ENCODE measurements around the gene SLC41A3.

The SLC41A3 gene

DNA sequence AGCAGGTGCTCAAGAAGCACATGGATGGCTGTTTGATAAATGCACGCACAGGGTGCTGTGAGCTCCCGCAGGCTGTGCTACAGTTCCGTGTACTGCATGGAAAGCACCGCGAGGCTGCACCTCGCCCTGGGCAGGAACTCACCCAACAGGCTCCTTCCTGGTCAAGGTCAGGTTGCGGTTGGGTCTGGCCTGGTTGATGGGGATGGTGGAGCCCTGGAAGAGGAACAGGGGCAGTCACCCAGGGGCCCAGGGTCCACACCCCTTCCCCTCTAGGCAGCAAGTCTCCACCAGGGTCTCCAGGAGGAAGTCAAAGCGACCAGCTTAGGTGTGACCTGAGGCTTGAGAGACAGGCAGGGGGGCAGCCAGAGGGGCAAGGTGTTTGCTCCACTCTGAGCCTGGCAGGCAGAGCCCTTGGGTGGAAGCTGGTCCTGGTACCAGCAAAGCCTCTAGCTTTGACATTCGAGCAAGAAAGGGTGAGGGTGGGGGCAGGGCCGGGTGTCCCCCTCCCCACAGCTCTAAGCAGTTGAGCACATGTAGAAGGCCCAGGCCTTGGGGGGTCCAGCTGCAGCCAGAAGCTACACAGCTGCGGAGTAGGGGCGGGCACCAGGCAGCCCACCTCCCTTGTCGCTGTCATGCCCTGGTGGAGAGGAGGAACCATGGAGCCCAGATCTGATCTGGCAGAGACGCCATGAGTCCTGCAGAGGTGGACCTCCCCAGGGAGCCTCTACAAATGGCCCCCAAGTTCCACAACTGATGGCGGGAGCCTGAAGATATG, 46.3 kb upstream of the SLC41A3 start:
- CTCF ChIA-PET, result interaction anchor here (1.4 to 5.6 kb wide), 2 partner anchors 37 to 261 kb away, joined by 3 to 69 read pairs; partner anchors contain the start of gene CFAP100
- 73% methylated on average over 11 of the region's 15 CpGs for WGBS (ENCODE audit: insufficient coverage)
- H3K36me3 ChIP-seq (ENCODE audit: control insufficient read depth in 4 of 4, insufficient read depth in 4 of 4, low read length in 3 of 4), result no peaks in the 10 kb centered on the region
- POLR2A ChIA-PET, result no interaction called here
- peaks cover 0 to 12% (median 7%) of the 10 kb centered on the region in 4 experiments for H3K4me1 ChIP-seq (ENCODE audit: control extremely low read depth in 1 of 4, control insufficient read depth in 4 of 4, insufficient read depth in 4 of 4, low read length in 3 of 4)
- H3K27ac ChIP-seq (ENCODE audit: insufficient read depth in 1 of 2, low read depth in 1 of 2, low read length in 2 of 2, poor library complexity in 1 of 2, severe bottlenecking in 2 of 2), result no peak overlapping the region
- H3K27me3 ChIP-seq (replicated peaks in 2 of 5; ENCODE audit: control insufficient read depth in 4 of 5, insufficient read depth in 5 of 5, low read length in 4 of 5), result peaks cover 0 to 1% (median 0%) of the 10 kb centered on the region in 5 experiments
- H3K4me3 ChIP-seq (ENCODE audit: control insufficient read depth in 1 of 7, extremely low read depth in 1 of 7, insufficient read depth in 4 of 7, low read depth in 2 of 7, low read length in 6 of 7), result no peak overlapping the region
- no peaks in the 10 kb centered on the region for H3K9me3 ChIP-seq (ENCODE audit: control extremely low read depth in 1 of 5, control insufficient read depth in 4 of 5, insufficient read depth in 2 of 5, low read depth in 1 of 5, low read length in 4 of 5)
- peak in 1 of 3 donors; percentile 2 for DNase-seq

- 52% methylated on average over 15 of the region's 16 CpGs for WGBS (ENCODE audit: insufficient coverage)
- H3K4me3 ChIP-seq (ENCODE audit: control insufficient read depth in 1 of 7, extremely low read depth in 1 of 7, insufficient read depth in 4 of 7, low read depth in 2 of 7, low read length in 6 of 7), result no peak overlapping the region
- no peaks in the 10 kb centered on the region for H3K36me3 ChIP-seq (ENCODE audit: control insufficient read depth in 4 of 4, insufficient read depth in 4 of 4, low read length in 3 of 4)
- H3K9me3 ChIP-seq (ENCODE audit: control extremely low read depth in 1 of 5, control insufficient read depth in 4 of 5, insufficient read depth in 2 of 5, low read depth in 1 of 5, low read length in 4 of 5), result no peaks in the 10 kb centered on the region
- peaks cover 0 to 12% (median 7%) of the 10 kb centered on the region in 4 experiments for H3K4me1 ChIP-seq (ENCODE audit: control extremely low read depth in 1 of 4, control insufficient read depth in 4 of 4, insufficient read depth in 4 of 4, low read length in 3 of 4)
- ChIA-PET CTCF (interaction anchor here (1.4 kb wide), 1 partner anchor 38 kb away, joined by 3 read pairs; no protein-coding TSS in a partner anchor), POLR2A (no interaction called here)
- no peak overlapping the region for H3K27ac ChIP-seq (ENCODE audit: insufficient read depth in 1 of 2, low read depth in 1 of 2, low read length in 2 of 2, poor library complexity in 1 of 2, severe bottlenecking in 2 of 2)
- peak in 1 of 3 donors; percentile 8 for DNase-seq
- H3K27me3 ChIP-seq (replicated peaks in 2 of 5; ENCODE audit: control insufficient read depth in 4 of 5, insufficient read depth in 5 of 5, low read length in 4 of 5), result peaks cover 0 to 1% (median 0%) of the 10 kb centered on the region in 5 experiments
These were observed 45.5 kb upstream of the SLC41A3 start for GRCh38 chr3:126129398-126129891.

DNA sequence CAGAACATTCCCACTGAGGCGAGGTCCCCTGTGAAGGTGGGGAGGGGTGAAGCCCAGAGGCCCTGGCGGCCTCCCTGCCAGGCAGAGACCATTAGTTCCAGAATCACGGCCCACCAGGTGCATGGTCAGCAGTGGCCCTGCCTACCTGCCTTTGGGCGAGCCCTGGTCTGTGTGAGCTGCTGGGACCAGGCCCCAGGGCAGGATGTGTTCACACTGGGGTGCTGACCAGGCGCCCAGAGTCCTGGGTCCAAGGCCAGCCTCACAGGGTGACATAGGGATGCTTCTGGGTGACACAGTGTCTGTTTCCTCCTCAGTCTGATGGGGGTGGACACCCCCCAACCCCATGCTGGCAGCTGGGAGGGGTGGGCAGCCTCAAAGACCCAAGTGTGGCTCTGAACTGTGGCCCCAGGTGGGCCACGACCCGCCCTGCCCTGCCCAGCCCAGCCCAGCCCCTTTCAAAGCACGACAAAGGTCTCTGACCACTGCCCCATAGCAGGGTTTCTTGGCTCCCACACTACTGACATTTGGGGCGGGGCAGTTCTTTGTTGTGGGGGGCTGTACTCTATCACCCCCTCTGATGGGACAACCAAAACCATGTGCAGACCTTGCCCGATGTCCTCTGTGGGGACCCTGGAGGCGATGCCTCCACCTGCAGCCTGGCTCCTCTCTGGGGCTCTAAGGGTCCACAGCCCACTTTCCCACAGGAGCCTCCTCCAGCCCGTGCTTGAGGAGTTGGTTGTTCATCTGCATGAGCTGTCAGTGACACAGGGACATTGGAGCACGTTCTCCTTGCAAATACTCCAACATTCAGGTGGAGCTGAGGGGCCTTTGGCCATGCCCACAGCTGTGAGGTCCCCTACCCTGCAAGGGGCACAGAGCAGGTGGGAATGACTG, 44.8 kb upstream of the SLC41A3 start:
- no peak overlapping the region for H3K4me3 ChIP-seq (ENCODE audit: control insufficient read depth in 1 of 7, extremely low read depth in 1 of 7, insufficient read depth in 4 of 7, low read depth in 2 of 7, low read length in 6 of 7)
- 95% methylated on average over 12 of the region's 13 CpGs for WGBS (ENCODE audit: insufficient coverage)
- peaks cover 0 to 12% (median 5%) of the 10 kb centered on the region in 4 experiments for H3K4me1 ChIP-seq (ENCODE audit: control extremely low read depth in 1 of 4, control insufficient read depth in 4 of 4, insufficient read depth in 4 of 4, low read length in 3 of 4)
- ChIA-PET POLR2A (no interaction called here), CTCF (interaction anchor here (1.4 kb wide), 1 partner anchor 39 kb away, joined by 3 read pairs; no protein-coding TSS in a partner anchor)
- DNase-seq, result no peak
- no peaks in the 10 kb centered on the region for H3K36me3 ChIP-seq (ENCODE audit: control insufficient read depth in 4 of 4, insufficient read depth in 4 of 4, low read length in 3 of 4)
- H3K27me3 ChIP-seq (replicated peaks in 2 of 5; ENCODE audit: control insufficient read depth in 4 of 5, insufficient read depth in 5 of 5, low read length in 4 of 5), result peaks cover 0 to 1% (median 0%) of the 10 kb centered on the region in 5 experiments
- no peak overlapping the region for H3K27ac ChIP-seq (ENCODE audit: insufficient read depth in 1 of 2, low read depth in 1 of 2, low read length in 2 of 2, poor library complexity in 1 of 2, severe bottlenecking in 2 of 2)
- no peaks in the 10 kb centered on the region for H3K9me3 ChIP-seq (ENCODE audit: control extremely low read depth in 1 of 5, control insufficient read depth in 4 of 5, insufficient read depth in 2 of 5, low read depth in 1 of 5, low read length in 4 of 5)

DNA sequence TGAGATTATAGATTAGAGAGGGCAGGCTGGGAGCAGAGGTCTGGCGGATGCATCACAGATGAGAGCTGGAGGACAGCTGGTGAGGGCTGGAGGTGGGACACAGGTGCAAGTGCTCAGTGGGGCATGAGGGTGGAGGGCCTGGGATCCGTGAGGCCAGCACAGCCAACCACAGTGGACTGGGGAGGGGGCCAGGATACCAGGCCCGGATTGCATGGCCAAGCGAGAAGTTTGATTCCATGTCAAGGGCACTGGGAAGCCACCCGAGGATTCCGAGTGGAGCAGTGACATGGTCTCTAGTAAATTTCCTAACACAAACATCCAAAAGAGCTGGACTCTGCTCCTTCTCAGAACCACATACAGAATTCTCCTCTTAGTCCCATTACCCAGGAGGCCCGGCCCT, 44.0 kb upstream of the SLC41A3 start:
- ChIA-PET CTCF (no interaction called here), POLR2A (no interaction called here)
- Histone ChIP-seq H3K27me3 (replicated peaks in 2 of 5; ENCODE audit: control insufficient read depth in 4 of 5, insufficient read depth in 5 of 5, low read length in 4 of 5) (no peaks in the 10 kb centered on the region), H3K4me3 (ENCODE audit: control insufficient read depth in 1 of 7, extremely low read depth in 1 of 7, insufficient read depth in 4 of 7, low read depth in 2 of 7, low read length in 6 of 7) (no peak overlapping the region), H3K4me1 (ENCODE audit: control extremely low read depth in 1 of 4, control insufficient read depth in 4 of 4, insufficient read depth in 4 of 4, low read length in 3 of 4) (peaks cover 0 to 12% (median 5%) of the 10 kb centered on the region in 4 experiments), H3K36me3 (ENCODE audit: control insufficient read depth in 4 of 4, insufficient read depth in 4 of 4, low read length in 3 of 4) (no peaks in the 10 kb centered on the region), H3K27ac (ENCODE audit: insufficient read depth in 1 of 2, low read depth in 1 of 2, low read length in 2 of 2, poor library complexity in 1 of 2, severe bottlenecking in 2 of 2) (no peak overlapping the region), H3K9me3 (ENCODE audit: control extremely low read depth in 1 of 5, control insufficient read depth in 4 of 5, insufficient read depth in 2 of 5, low read depth in 1 of 5, low read length in 4 of 5) (no peaks in the 10 kb centered on the region)
- DNase-seq, result no peak
- whole genome bisulfite sequencing (ENCODE audit: insufficient coverage), result 93% methylated on average over 6 of the region's 7 CpGs

DNA sequence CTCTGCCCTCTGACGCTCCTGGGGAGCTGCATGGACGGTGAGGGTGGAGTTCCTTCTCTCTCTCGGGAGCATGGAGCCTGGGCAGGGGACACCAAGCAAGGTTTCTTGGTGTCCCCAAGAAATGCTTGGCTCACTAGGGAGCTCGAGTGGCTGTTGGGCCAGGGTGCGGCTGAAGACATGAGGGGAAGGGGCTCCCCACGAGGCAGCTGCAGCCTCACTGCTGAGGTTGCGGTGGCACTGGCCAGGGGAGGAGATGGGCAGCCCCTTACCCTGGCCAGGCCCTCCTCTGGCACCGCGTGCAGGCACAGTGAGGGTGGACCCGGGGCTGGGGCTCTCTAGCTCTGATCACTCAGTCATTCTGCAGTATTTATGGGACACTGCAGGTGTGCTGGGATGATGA, 43.5 kb upstream of the SLC41A3 start:
- POLR2A ChIA-PET, result no interaction called here
- WGBS (ENCODE audit: insufficient coverage), result 87% methylated on average over 9 of the region's 10 CpGs
- peaks cover 0 to 12% (median 5%) of the 10 kb centered on the region in 4 experiments for H3K4me1 ChIP-seq (ENCODE audit: control extremely low read depth in 1 of 4, control insufficient read depth in 4 of 4, insufficient read depth in 4 of 4, low read length in 3 of 4)
- H3K9me3 ChIP-seq (ENCODE audit: control extremely low read depth in 1 of 5, control insufficient read depth in 4 of 5, insufficient read depth in 2 of 5, low read depth in 1 of 5, low read length in 4 of 5), result no peaks in the 10 kb centered on the region
- no peaks in the 10 kb centered on the region for H3K36me3 ChIP-seq (ENCODE audit: control insufficient read depth in 4 of 4, insufficient read depth in 4 of 4, low read length in 3 of 4)
- H3K4me3 ChIP-seq (ENCODE audit: control insufficient read depth in 1 of 7, extremely low read depth in 1 of 7, insufficient read depth in 4 of 7, low read depth in 2 of 7, low read length in 6 of 7), result no peak overlapping the region
- CTCF ChIA-PET, result no interaction called here
- no peaks in the 10 kb centered on the region for H3K27me3 ChIP-seq (replicated peaks in 2 of 5; ENCODE audit: control insufficient read depth in 4 of 5, insufficient read depth in 5 of 5, low read length in 4 of 5)
- H3K27ac ChIP-seq (ENCODE audit: insufficient read depth in 1 of 2, low read depth in 1 of 2, low read length in 2 of 2, poor library complexity in 1 of 2, severe bottlenecking in 2 of 2), result no peak overlapping the region
- no peak for DNase-seq

GRCh38 chr3:126126811-126127431, 43.0 kb upstream of the SLC41A3 start:
- Histone ChIP-seq H3K36me3 (ENCODE audit: control insufficient read depth in 4 of 4, insufficient read depth in 4 of 4, low read length in 3 of 4) (no peaks in the 10 kb centered on the region), H3K27me3 (replicated peaks in 2 of 5; ENCODE audit: control insufficient read depth in 4 of 5, insufficient read depth in 5 of 5, low read length in 4 of 5) (no peaks in the 10 kb centered on the region), H3K4me1 (ENCODE audit: control extremely low read depth in 1 of 4, control insufficient read depth in 4 of 4, insufficient read depth in 4 of 4, low read length in 3 of 4) (peaks cover 0 to 12% (median 5%) of the 10 kb centered on the region in 4 experiments), H3K4me3 (ENCODE audit: control insufficient read depth in 1 of 7, extremely low read depth in 1 of 7, insufficient read depth in 4 of 7, low read depth in 2 of 7, low read length in 6 of 7) (no peak overlapping the region), H3K9me3 (ENCODE audit: control extremely low read depth in 1 of 5, control insufficient read depth in 4 of 5, insufficient read depth in 2 of 5, low read depth in 1 of 5, low read length in 4 of 5) (no peaks in the 10 kb centered on the region), H3K27ac (ENCODE audit: insufficient read depth in 1 of 2, low read depth in 1 of 2, low read length in 2 of 2, poor library complexity in 1 of 2, severe bottlenecking in 2 of 2) (no peak overlapping the region)
- WGBS (ENCODE audit: insufficient coverage), result 84% methylated on average over 8 of the region's 10 CpGs
- DNase-seq, result no peak
- ChIA-PET CTCF (no interaction called here), POLR2A (no interaction called here)

Measured in common myeloid progenitor, CD34-positive (primary cell).